WTC11 (cell line): ENCODE data around the gene CLEC16A.

ENCODE experiments used
- ATF1 ChIP-seq: sonication (generic); formaldehyde crosslinking; IDR thresholded peaks from 2 replicates; pipeline ENCODE4 v1.8.1; 2023; ENCODE audit warnings: mild to moderate bottlenecking, moderate library complexity, missing genetic modification reagents
- MXD4 ChIP-seq: fragments of 250-450 bp; sonication (Bioruptor Pico); IDR thresholded peaks from 2 replicates; pipeline ENCODE4 v1.8.0; 2021; ENCODE audit warnings: mild to moderate bottlenecking, moderate library complexity, borderline replicate concordance
- TF ChIP-seq, protein P1 (sequence below): fragments of 200-600 bp; IDR thresholded peaks from 2 replicates; pipeline ENCODE4 v1.8.0; 2022; ENCODE audit warnings: antibody characterized with exemption
- TF ChIP-seq, protein P2 (sequence below): sonication (generic); formaldehyde crosslinking; IDR thresholded peaks from 2 replicates; pipeline ENCODE4 v1.8.0; 2023; ENCODE audit warnings: mild to moderate bottlenecking, missing genetic modification reagents
- TF ChIP-seq, protein P3 (sequence below): sonication (generic); formaldehyde crosslinking; IDR thresholded peaks from 2 replicates; pipeline ENCODE4 v1.8.1; 2023; ENCODE audit warnings: mild to moderate bottlenecking, missing genetic modification reagents, borderline replicate concordance

DNA sequence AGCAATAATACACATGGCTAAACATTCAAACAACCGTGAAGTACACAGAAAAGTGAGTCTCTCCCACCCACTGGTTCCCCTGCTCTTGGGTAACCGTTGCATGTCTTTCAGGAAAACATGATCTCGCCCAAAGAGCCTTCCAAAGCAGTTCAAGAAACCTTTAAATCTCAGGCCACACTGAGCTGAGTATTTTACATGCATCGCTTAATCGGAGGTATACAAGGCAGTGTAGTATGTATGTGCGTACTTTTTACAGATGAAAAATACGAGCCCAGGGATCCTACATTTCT, 1.4 kb upstream of the CLEC16A start:
- no peak for TF ChIP-seq ATF1 (CRISPR knock-in tag)
- TF ChIP-seq, protein P1, sequence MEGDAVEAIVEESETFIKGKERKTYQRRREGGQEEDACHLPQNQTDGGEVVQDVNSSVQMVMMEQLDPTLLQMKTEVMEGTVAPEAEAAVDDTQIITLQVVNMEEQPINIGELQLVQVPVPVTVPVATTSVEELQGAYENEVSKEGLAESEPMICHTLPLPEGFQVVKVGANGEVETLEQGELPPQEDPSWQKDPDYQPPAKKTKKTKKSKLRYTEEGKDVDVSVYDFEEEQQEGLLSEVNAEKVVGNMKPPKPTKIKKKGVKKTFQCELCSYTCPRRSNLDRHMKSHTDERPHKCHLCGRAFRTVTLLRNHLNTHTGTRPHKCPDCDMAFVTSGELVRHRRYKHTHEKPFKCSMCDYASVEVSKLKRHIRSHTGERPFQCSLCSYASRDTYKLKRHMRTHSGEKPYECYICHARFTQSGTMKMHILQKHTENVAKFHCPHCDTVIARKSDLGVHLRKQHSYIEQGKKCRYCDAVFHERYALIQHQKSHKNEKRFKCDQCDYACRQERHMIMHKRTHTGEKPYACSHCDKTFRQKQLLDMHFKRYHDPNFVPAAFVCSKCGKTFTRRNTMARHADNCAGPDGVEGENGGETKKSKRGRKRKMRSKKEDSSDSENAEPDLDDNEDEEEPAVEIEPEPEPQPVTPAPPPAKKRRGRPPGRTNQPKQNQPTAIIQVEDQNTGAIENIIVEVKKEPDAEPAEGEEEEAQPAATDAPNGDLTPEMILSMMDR = no peak
- TF ChIP-seq, protein P2, sequence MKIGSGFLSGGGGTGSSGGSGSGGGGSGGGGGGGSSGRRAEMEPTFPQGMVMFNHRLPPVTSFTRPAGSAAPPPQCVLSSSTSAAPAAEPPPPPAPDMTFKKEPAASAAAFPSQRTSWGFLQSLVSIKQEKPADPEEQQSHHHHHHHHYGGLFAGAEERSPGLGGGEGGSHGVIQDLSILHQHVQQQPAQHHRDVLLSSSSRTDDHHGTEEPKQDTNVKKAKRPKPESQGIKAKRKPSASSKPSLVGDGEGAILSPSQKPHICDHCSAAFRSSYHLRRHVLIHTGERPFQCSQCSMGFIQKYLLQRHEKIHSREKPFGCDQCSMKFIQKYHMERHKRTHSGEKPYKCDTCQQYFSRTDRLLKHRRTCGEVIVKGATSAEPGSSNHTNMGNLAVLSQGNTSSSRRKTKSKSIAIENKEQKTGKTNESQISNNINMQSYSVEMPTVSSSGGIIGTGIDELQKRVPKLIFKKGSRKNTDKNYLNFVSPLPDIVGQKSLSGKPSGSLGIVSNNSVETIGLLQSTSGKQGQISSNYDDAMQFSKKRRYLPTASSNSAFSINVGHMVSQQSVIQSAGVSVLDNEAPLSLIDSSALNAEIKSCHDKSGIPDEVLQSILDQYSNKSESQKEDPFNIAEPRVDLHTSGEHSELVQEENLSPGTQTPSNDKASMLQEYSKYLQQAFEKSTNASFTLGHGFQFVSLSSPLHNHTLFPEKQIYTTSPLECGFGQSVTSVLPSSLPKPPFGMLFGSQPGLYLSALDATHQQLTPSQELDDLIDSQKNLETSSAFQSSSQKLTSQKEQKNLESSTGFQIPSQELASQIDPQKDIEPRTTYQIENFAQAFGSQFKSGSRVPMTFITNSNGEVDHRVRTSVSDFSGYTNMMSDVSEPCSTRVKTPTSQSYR = no peak
- TF ChIP-seq, protein P3, sequence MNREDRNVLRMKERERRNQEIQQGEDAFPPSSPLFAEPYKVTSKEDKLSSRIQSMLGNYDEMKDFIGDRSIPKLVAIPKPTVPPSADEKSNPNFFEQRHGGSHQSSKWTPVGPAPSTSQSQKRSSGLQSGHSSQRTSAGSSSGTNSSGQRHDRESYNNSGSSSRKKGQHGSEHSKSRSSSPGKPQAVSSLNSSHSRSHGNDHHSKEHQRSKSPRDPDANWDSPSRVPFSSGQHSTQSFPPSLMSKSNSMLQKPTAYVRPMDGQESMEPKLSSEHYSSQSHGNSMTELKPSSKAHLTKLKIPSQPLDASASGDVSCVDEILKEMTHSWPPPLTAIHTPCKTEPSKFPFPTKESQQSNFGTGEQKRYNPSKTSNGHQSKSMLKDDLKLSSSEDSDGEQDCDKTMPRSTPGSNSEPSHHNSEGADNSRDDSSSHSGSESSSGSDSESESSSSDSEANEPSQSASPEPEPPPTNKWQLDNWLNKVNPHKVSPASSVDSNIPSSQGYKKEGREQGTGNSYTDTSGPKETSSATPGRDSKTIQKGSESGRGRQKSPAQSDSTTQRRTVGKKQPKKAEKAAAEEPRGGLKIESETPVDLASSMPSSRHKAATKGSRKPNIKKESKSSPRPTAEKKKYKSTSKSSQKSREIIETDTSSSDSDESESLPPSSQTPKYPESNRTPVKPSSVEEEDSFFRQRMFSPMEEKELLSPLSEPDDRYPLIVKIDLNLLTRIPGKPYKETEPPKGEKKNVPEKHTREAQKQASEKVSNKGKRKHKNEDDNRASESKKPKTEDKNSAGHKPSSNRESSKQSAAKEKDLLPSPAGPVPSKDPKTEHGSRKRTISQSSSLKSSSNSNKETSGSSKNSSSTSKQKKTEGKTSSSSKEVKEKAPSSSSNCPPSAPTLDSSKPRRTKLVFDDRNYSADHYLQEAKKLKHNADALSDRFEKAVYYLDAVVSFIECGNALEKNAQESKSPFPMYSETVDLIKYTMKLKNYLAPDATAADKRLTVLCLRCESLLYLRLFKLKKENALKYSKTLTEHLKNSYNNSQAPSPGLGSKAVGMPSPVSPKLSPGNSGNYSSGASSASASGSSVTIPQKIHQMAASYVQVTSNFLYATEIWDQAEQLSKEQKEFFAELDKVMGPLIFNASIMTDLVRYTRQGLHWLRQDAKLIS (CRISPR knock-in tag) = no peak
- TF ChIP-seq MXD4 (CRISPR knock-in tag) = no peak
